MM.1S (cell line): Measurements from ENCODE around the gene RNF25.

Experiments used
- DNase-seq: peaks from one replicate; pipeline ENCODE4 v3.0.0-alpha.2; 2015
- H2AFZ ChIP-seq: fragments of 300-600 bp; sonication (generic); 2 replicates; pipeline ENCODE4 v1.6.0; 2016; ENCODE audit warnings: antibody characterized with exemption, low read length
- H3F3A ChIP-seq: fragments of 300-600 bp; sonication (generic); 2 replicates; pipeline ENCODE4 v1.6.1; 2016; ENCODE audit warnings: mild to moderate bottlenecking, antibody characterized with exemption, low read length, moderate library complexity, mixed read lengths; ENCODE audit not compliant: insufficient read depth
- H3K27ac ChIP-seq: fragments of 300-600 bp; sonication (generic); 2 replicates; pipeline ENCODE4 v1.5.1; 2016; ENCODE audit warnings: mild to moderate bottlenecking, low read length
- H3K27me3 ChIP-seq: fragments of 300-600 bp; sonication (generic); replicated peaks from 2 replicates; pipeline ENCODE4 v1.6.0; 2016; ENCODE audit warnings: low read length; ENCODE audit not compliant: insufficient read depth
- H3K36me3 ChIP-seq: fragments of 300-600 bp; sonication (generic); replicated peaks from 2 replicates; pipeline ENCODE4 v1.6.1; 2016; ENCODE audit warnings: mild to moderate bottlenecking, low read length, mixed read lengths; ENCODE audit not compliant: insufficient read depth
- H3K4me1 ChIP-seq: fragments of 300-600 bp; sonication (generic); 2 replicates; pipeline ENCODE4 v1.6.1; 2016; ENCODE audit warnings: low read length, mixed read lengths
- H3K4me2 ChIP-seq: fragments of 300-600 bp; sonication (generic); 2 replicates; pipeline ENCODE4 v1.6.0; 2016; ENCODE audit warnings: low read depth, low read length
- H3K4me3 ChIP-seq: fragments of 300-600 bp; sonication (generic); 2 replicates; pipeline ENCODE4 v1.5.1; 2016; ENCODE audit warnings: low read length, mixed read lengths
- H3K79me2 ChIP-seq: fragments of 300-600 bp; sonication (generic); 2 replicates; pipeline ENCODE4 v1.6.1; 2016; ENCODE audit warnings: mixed run types, low read length, mixed read lengths
- H3K9ac ChIP-seq: fragments of 300-600 bp; sonication (generic); 2 replicates; pipeline ENCODE4 v1.6.1; 2016; ENCODE audit warnings: low read length, mixed read lengths
- H3K9me2 ChIP-seq: fragments of 300-600 bp; sonication (generic); replicated peaks from 2 replicates; pipeline ENCODE4 v1.6.1; 2016; ENCODE audit warnings: mild to moderate bottlenecking, low read length, mixed read lengths; ENCODE audit not compliant: insufficient read depth
- H3K9me3 ChIP-seq: fragments of 300-600 bp; sonication (generic); replicated peaks from 2 replicates; pipeline ENCODE4 v1.6.1; 2016; ENCODE audit warnings: mild to moderate bottlenecking, low read length, mixed read lengths; ENCODE audit not compliant: insufficient read depth
- H4K20me1 ChIP-seq: fragments of 300-600 bp; sonication (generic); 2 replicates; pipeline ENCODE4 v1.6.1; 2016; ENCODE audit warnings: mild to moderate bottlenecking, low read length, moderate library complexity, mixed read lengths; ENCODE audit not compliant: insufficient read depth
- EZH2 ChIP-seq: fragments of 300-600 bp; sonication (generic); optimal IDR thresholded peaks from 2 replicates; pipeline ENCODE3; 2017; ENCODE audit warnings: low read depth, mild to moderate bottlenecking, antibody characterized with exemption, low read length, mixed read lengths
- EZH2phosphoT487 ChIP-seq: fragments of 300-600 bp; sonication (generic); IDR thresholded peaks from 2 replicates; pipeline ENCODE4 v1.6.1; 2018; ENCODE audit warnings: antibody characterized with exemption, low read length
- TF ChIP-seq, protein P1 (sequence below): fragments of 300-600 bp; sonication (generic); IDR thresholded peaks from 2 replicates; pipeline ENCODE4 v1.5.1; 2016; ENCODE audit warnings: antibody characterized with exemption, low read length, mixed read lengths

Gene RNF25, protein sequence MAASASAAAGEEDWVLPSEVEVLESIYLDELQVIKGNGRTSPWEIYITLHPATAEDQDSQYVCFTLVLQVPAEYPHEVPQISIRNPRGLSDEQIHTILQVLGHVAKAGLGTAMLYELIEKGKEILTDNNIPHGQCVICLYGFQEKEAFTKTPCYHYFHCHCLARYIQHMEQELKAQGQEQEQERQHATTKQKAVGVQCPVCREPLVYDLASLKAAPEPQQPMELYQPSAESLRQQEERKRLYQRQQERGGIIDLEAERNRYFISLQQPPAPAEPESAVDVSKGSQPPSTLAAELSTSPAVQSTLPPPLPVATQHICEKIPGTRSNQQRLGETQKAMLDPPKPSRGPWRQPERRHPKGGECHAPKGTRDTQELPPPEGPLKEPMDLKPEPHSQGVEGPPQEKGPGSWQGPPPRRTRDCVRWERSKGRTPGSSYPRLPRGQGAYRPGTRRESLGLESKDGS

DNA sequence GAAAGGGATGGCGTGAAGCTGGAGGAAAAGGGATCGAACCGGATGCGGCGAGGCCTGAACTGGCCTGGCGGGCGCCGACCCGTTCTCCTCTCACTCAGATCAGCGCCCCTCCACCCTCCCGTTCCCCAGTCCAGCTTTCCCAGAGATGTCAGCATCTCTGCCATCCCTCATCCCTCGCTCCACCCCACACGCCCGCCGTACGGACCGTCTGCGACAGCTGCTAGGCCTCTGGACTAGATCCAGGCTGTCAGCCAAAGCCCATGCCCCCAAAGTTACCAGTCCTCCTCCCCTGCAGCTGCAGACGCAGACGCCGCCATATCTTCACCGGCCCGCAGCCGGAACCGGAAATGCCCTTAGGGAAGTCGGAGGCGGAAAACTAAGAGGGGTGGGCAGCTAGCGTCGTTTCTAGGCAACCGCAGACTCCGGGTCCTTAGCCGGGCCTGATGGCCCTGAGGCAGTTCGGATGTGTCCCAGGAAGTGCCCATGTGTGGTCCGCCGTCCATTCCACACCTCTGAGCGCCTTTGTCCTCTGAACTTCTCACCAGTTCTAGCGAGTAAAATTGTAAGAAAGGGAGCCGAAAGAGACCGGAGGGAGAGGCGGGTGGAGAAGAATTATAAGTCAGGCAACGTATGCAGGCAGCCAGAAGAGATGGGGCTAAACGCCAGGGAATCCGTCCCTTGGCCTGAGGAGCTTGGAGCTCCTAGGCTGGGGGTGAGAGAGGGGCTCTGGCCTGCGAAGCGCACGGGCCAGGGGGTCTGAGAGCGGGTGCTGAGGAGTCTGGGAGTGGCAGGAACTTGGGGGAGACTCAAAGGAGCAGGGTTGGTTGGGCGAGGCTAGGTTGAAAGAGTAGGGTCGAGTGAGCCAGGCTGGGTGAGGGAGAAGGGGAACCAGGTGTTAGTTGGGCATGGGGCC lies at the start of gene RNF25, which contains the start of gene STK36:
Gene RNF25, minus strand, starts transcription at position 349 of the 913 bp plus-strand sequence. Its CDS starts 32 bp downstream, at position 317.
Gene STK36, plus strand, starts transcription at position 433 of the 913 bp plus-strand sequence. CDS start 744 bp downstream, outside the sequence.
- H4K20me1 ChIP-seq: no peaks in the 10 kb centered on the region
- H2AFZ ChIP-seq: peak within 1 kb of the TSS; percentile 73
- H3K4me2 ChIP-seq: peak within 1 kb of the TSS; percentile 75
- peak within 1 kb of the TSS; percentile 46; the same call in 1 of the 2 replicates for H3K27ac ChIP-seq
- peaks cover 22% of the 10 kb centered on the region for H3K79me2 ChIP-seq
- TF ChIP-seq EZH2: no peak
- TF ChIP-seq, protein P1, sequence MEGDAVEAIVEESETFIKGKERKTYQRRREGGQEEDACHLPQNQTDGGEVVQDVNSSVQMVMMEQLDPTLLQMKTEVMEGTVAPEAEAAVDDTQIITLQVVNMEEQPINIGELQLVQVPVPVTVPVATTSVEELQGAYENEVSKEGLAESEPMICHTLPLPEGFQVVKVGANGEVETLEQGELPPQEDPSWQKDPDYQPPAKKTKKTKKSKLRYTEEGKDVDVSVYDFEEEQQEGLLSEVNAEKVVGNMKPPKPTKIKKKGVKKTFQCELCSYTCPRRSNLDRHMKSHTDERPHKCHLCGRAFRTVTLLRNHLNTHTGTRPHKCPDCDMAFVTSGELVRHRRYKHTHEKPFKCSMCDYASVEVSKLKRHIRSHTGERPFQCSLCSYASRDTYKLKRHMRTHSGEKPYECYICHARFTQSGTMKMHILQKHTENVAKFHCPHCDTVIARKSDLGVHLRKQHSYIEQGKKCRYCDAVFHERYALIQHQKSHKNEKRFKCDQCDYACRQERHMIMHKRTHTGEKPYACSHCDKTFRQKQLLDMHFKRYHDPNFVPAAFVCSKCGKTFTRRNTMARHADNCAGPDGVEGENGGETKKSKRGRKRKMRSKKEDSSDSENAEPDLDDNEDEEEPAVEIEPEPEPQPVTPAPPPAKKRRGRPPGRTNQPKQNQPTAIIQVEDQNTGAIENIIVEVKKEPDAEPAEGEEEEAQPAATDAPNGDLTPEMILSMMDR: no peak
- TF ChIP-seq EZH2phosphoT487: no peak
- no peaks in the 10 kb centered on the region for H3K27me3 ChIP-seq
- DNase-seq: peak; percentile 86
- no peaks in the 10 kb centered on the region for H3K36me3 ChIP-seq
- H3F3A ChIP-seq: no peaks in the 10 kb centered on the region
- H3K9ac ChIP-seq: peak within 1 kb of the TSS; percentile 72
- H3K9me2 ChIP-seq: no peaks in the 10 kb centered on the region
- H3K9me3 ChIP-seq: no peaks in the 10 kb centered on the region
- H3K4me1 ChIP-seq: peaks cover 10% of the 10 kb centered on the region
- peak within 1 kb of the TSS; percentile 72 for H3K4me3 ChIP-seq

DNA sequence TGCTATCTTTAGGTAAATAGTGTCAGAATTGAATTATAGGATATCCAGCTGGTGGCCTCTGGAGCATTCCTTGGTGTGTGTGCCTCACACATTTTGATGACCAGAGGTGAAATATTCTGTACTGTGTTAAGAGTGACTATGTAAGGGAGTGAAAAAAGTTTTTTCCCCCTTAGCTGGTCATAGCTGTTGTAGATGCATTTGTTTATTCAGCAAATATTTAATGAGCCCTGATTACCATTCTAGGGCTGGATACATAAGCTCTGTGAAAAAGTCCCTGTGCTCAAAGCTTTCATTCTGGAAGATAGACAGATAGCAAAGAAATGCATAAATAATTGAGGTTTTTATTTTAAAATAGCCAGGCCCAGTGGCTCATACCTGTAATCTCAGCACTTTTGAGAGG lies 49.7 kb upstream of the RNF25 start:
- no peak for TF ChIP-seq EZH2
- no peak for TF ChIP-seq EZH2phosphoT487
- TF ChIP-seq, protein P1: no peak
- H3K27ac ChIP-seq: no peak overlapping the region
- H3K9me3 ChIP-seq: no peaks in the 10 kb centered on the region
- no peak overlapping the region for H3K4me3 ChIP-seq
- peaks cover 8% of the 10 kb centered on the region; the same call in 1 of the 2 replicates for H4K20me1 ChIP-seq
- H3K4me2 ChIP-seq: no peak overlapping the region
- no peaks in the 10 kb centered on the region for H3K36me3 ChIP-seq
- no peak for DNase-seq
- H3K9me2 ChIP-seq: no peaks in the 10 kb centered on the region
- H3F3A ChIP-seq: no peaks in the 10 kb centered on the region
- peaks cover 99% of the 10 kb centered on the region for H3K79me2 ChIP-seq
- no peak overlapping the region for H3K9ac ChIP-seq
- peaks cover 15% of the 10 kb centered on the region for H3K4me1 ChIP-seq
- H3K27me3 ChIP-seq: no peaks in the 10 kb centered on the region
- H2AFZ ChIP-seq: no peak overlapping the region

DNA sequence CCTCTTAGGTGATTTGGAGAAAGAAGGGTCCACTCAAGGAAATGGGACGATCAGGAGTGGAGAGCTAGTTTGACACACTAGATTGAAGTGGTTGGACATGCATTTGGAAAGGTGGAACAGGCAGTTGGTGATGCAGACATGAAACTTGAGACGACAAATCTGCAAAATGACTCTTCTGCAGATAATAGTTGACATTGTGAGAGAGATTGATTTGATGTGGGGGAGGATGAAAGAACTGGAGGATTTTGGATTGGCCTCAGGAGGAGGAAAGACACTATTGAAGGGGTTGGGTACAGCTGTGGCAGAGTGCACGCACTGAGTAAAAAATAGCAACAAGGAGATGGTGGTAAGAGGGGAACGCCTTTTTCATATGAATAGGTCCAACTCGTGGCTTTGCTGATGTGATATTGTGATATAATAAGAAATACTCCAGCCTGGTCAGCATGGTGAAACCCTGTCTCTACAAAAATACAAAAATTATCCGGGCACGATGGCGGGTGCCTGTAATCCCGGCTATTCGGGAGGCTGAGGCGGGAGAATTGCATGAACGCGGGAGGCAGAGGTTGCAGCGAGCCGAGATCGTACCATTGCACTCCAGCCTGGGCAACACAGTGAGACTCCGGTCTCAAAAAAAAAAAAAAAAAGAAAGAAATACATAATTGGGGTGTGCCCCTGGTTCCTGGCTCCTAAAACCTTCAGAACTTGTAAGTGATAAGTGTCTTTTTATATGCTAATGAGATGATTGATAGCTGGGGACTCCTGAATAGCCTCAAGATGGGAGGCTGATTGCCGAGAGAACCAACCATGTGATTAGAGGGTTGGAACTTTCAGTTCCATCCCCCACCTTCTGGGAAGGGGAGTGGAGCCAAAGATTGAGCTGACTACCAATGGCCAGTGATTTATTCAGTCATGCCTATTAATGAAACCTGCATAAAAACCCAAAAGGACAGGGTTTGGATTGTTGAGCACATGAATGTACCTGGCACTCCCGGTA lies 48.5 kb upstream of the RNF25 start:
- peaks cover 99% of the 10 kb centered on the region for H3K79me2 ChIP-seq
- TF ChIP-seq, protein P1: no peak
- no peak for TF ChIP-seq EZH2
- no peak for TF ChIP-seq EZH2phosphoT487

More for the DNA sequence above, 48.5 kb upstream of the RNF25 start:
- DNase-seq: no peak
- H3K9me3 ChIP-seq: no peaks in the 10 kb centered on the region
- no peaks in the 10 kb centered on the region for H3F3A ChIP-seq
- no peaks in the 10 kb centered on the region for H3K9me2 ChIP-seq
- H3K9ac ChIP-seq: no peak overlapping the region
- H3K4me3 ChIP-seq: no peak overlapping the region
- H3K4me2 ChIP-seq: no peak overlapping the region
- H3K36me3 ChIP-seq: no peaks in the 10 kb centered on the region; the same call in 1 of the 2 replicates
- H3K27ac ChIP-seq: no peak overlapping the region
- peaks cover 18% of the 10 kb centered on the region for H3K4me1 ChIP-seq
- H3K27me3 ChIP-seq: no peaks in the 10 kb centered on the region
- H2AFZ ChIP-seq: no peak overlapping the region
- peaks cover 8% of the 10 kb centered on the region; the same call in 1 of the 2 replicates for H4K20me1 ChIP-seq
